Measurements from ENCODE around the gene RUNX2. TPM values are rescaled to one million over a fixed set of nuclear protein-coding genes. Genes with fewer than 3 reads are reported as not detected.

Gene RUNX2
- total and polyA plus RNA-seq, 10 of the 15 experiments (the other 5 are each of a cell fraction or from before 2014, with no cell fraction given), result 0.01 to 0.77 (median 0.15) TPM; not detected in 3

- Histone ChIP-seq H3K36me3 (ENCODE audit: control insufficient read depth in 2 of 2, insufficient read depth in 2 of 2, low read length in 1 of 2) (no peaks in the 10 kb centered on the region), H3K4me1 (ENCODE audit: control insufficient read depth, insufficient read depth, low read length) (no peaks in the 10 kb centered on the region), H2AFZ (ENCODE audit: control insufficient read depth, low read depth, low read length) (no peak overlapping the region), H3K27me3 (replicated peaks in 1 of 2; ENCODE audit: control insufficient read depth in 2 of 2, insufficient read depth in 2 of 2, low read length in 1 of 2) (no peaks in the 10 kb centered on the region; a peak in 1 of 4 replicates), H3K27ac (ENCODE audit: control insufficient read depth, insufficient read depth) (no peak overlapping the region), H3K9me3 (replicated peaks; ENCODE audit: control insufficient read depth, insufficient read depth, low read length) (no peaks in the 10 kb centered on the region), H3K4me3 (no peak overlapping the region), H3K9ac (ENCODE audit: control insufficient read depth, insufficient read depth, low read length) (no peak overlapping the region), H3K79me2 (ENCODE audit: control insufficient read depth, insufficient read depth, low read length) (no peaks in the 10 kb centered on the region), H3K4me2 (ENCODE audit: control insufficient read depth, insufficient read depth) (no peak overlapping the region), H4K20me1 (ENCODE audit: control insufficient read depth, insufficient read depth) (no peaks in the 10 kb centered on the region)
- ChIA-PET RAD21 (ENCODE audit: unreplicated experiment) (no interaction called here), POLR2A (no interaction called here), SMC1A (ENCODE audit: uncharacterized antibody, unreplicated experiment) (interaction anchor here (1.3 kb wide), 1 partner anchor 192 kb away, joined by 5 read pairs; no protein-coding TSS in a partner anchor), CTCF (no interaction called here)
- in situ Hi-C loops (cut with MboI), result no loop called here
- ATAC-seq, result no peak
- no TSS peak for BruUV-seq (replicated peaks)
- DNase-seq (ENCODE audit: low read depth, low spot score), result no peak
- intact Hi-C loops (cut with micrococcal nuclease; ENCODE audit: unreplicated experiment), result no loop called here
- TF ChIP-seq NBN (IDR thresholded peaks at IDR 0.05), result no peak
- TF ChIP-seq PAX5 (IDR thresholded peaks at IDR 0.05; ENCODE audit: borderline replicate concordance, low read depth, low read length), result no peak
- no peak for TF ChIP-seq NR2F1 (conservative IDR thresholded peaks at IDR 0.05)
- no peak for TF ChIP-seq ZSCAN29 (IDR thresholded peaks at IDR 0.05)
- TF ChIP-seq USF1 (IDR thresholded peaks at IDR 0.05; ENCODE audit: borderline replicate concordance, extremely low read length, insufficient read depth, low read depth, low read length), result no peak
- TF ChIP-seq, protein P1, sequence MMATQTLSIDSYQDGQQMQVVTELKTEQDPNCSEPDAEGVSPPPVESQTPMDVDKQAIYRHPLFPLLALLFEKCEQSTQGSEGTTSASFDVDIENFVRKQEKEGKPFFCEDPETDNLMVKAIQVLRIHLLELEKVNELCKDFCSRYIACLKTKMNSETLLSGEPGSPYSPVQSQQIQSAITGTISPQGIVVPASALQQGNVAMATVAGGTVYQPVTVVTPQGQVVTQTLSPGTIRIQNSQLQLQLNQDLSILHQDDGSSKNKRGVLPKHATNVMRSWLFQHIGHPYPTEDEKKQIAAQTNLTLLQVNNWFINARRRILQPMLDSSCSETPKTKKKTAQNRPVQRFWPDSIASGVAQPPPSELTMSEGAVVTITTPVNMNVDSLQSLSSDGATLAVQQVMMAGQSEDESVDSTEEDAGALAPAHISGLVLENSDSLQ (IDR thresholded peaks at IDR 0.05), result no peak
- FAIRE-seq, result no peak
- WGBS (ENCODE audit: insufficient coverage, insufficient replicate concordance, low lambda C conversion rate, missing lambda C conversion rate), result 28% methylated on average over 4 of the region's 4 CpGs
Observed at GRCh38 chr6:45522486-45522885, 194.4 kb downstream of the RUNX2 start.

- 75% methylated on average over 1 of the region's 1 CpG for WGBS (ENCODE audit: insufficient coverage, insufficient replicate concordance, low lambda C conversion rate, missing lambda C conversion rate)
- Histone ChIP-seq H3K4me3 (no peak overlapping the region), H2AFZ (ENCODE audit: control insufficient read depth, low read depth, low read length) (no peak overlapping the region), H3K9me3 (replicated peaks; ENCODE audit: control insufficient read depth, insufficient read depth, low read length) (no peaks in the 10 kb centered on the region), H3K9ac (ENCODE audit: control insufficient read depth, insufficient read depth, low read length) (no peak overlapping the region), H3K79me2 (ENCODE audit: control insufficient read depth, insufficient read depth, low read length) (no peaks in the 10 kb centered on the region), H3K27ac (ENCODE audit: control insufficient read depth, insufficient read depth) (no peak overlapping the region), H3K27me3 (replicated peaks in 1 of 2; ENCODE audit: control insufficient read depth in 2 of 2, insufficient read depth in 2 of 2, low read length in 1 of 2) (peaks cover 0 to under 1% of the 10 kb centered on the region in 2 experiments; a peak in 1 of 4 replicates), H3K4me1 (ENCODE audit: control insufficient read depth, insufficient read depth, low read length) (no peaks in the 10 kb centered on the region), H3K4me2 (ENCODE audit: control insufficient read depth, insufficient read depth) (no peak overlapping the region), H3K36me3 (ENCODE audit: control insufficient read depth in 2 of 2, insufficient read depth in 2 of 2, low read length in 1 of 2) (no peaks in the 10 kb centered on the region), H4K20me1 (ENCODE audit: control insufficient read depth, insufficient read depth) (no peaks in the 10 kb centered on the region)
- FAIRE-seq (no peak), DNase-seq (ENCODE audit: low read depth, low spot score) (no peak), ATAC-seq (no peak)
- intact Hi-C loops (cut with micrococcal nuclease; ENCODE audit: unreplicated experiment), result no loop called here
- RAD21 ChIA-PET (ENCODE audit: unreplicated experiment), result no interaction called here
- CTCF ChIA-PET, result no interaction called here
- in situ Hi-C loops (cut with MboI), result no loop called here
- no TSS peak for BruUV-seq (replicated peaks)
- POLR2A ChIA-PET, result no interaction called here
- SMC1A ChIA-PET (ENCODE audit: uncharacterized antibody, unreplicated experiment), result no interaction called here
- no peak for TF ChIP-seq PML (IDR thresholded peaks at IDR 0.05; ENCODE audit: low read length)
- no peak for TF ChIP-seq EED (IDR thresholded peaks at IDR 0.05; ENCODE audit: low read depth)
- no peak for TF ChIP-seq DPF2 (IDR thresholded peaks at IDR 0.05)
- TF ChIP-seq SP1 (IDR thresholded peaks at IDR 0.05; ENCODE audit: low read depth, low read length), result no peak
- TF ChIP-seq MAX (IDR thresholded peaks at IDR 0.05; ENCODE audit: low read depth, low read length), result no peak
- no peak for TF ChIP-seq ZNF687 (IDR thresholded peaks at IDR 0.05)
- no peak for TF ChIP-seq BACH1 (IDR thresholded peaks at IDR 0.05; ENCODE audit: borderline replicate concordance)
- TF ChIP-seq RAD21 (IDR thresholded peaks at IDR 0.05; ENCODE audit: insufficient read depth, low read depth, low read length), result no peak
Observed at GRCh38 chr6:45527210-45527609, 199.1 kb downstream of the RUNX2 start.
